Right cardiac atrium (tissue), 5 donors: ENCODE measurements around the gene IGFBPL1. TPM values are rescaled to one million over a fixed set of nuclear protein-coding genes. Genes with fewer than 3 reads are reported as not detected.
"Not testable (repeated sequence)": the region's sequence is repeated elsewhere in the genome, so short reads cannot be mapped to it uniquely, and the experiment has no call there.

Experiments used
- ATAC-seq, 2 donors: fragments of 200-7000 bp; cut with Tn5 transposase; one replicate each; pipeline versions ENCODE4 v1.8.0 to v1.9.1; 2020; ENCODE audit warnings: moderate library complexity in 2 of 2, mild to moderate bottlenecking in 1 of 2
- DNase-seq, 3 donors: peaks; one replicate each; pipeline ENCODE4 v3.0.0-alpha.2; 2020
- H3K27ac ChIP-seq: one replicate; pipeline ENCODE4 v1.5.1; 2013; ENCODE audit warnings: mild to moderate bottlenecking, low read length, control low read depth, moderate library complexity
- H3K27me3 ChIP-seq: one replicate; pipeline ENCODE4 v1.6.1; 2013; ENCODE audit not compliant: control insufficient read depth, insufficient read depth
- H3K4me1 ChIP-seq: one replicate; pipeline ENCODE4 v1.6.1; 2013; ENCODE audit warnings: low read length; ENCODE audit not compliant: control insufficient read depth, insufficient read depth
- H3K4me3 ChIP-seq: one replicate; pipeline ENCODE4 v1.5.1; 2013; ENCODE audit warnings: low read length, control low read depth
- H3K9me3 ChIP-seq: one replicate; pipeline ENCODE4 v1.6.1; 2013; ENCODE audit warnings: low read length; ENCODE audit not compliant: control insufficient read depth
- WGBS: extraction: QIAGEN DNeasy Blood & Tissue Kit; methylation state at CpG from one replicate; pipeline ENCODE4 v1.1.7; 2013; 5-methylcytosine and 5-hydroxymethylcytosine counted together
- intact Hi-C, 4 donors: fragments of 100-400 bp; cut with DNase I; formaldehyde crosslinking; loops; one replicate each; pipeline versions ENCODE4 v1.11.0 to v1.14.0; 2022 to 2023
- polyA plus RNA-seq: library from polyadenylated mRNA; stranded (reverse); fragments of 200-250 nt; gene quantifications from one replicate; pipeline ENCODE4 v1.2.3, GENCODE V29; 2013
- total RNA-seq, 4 donors: library from RNA; stranded (reverse); fragmentation: NEBNext Ultra II Directional; extraction: Animal tissue kit (Norgen Biotek cat#: 25700); gene quantifications; one replicate each; pipeline ENCODE4 v1.2.1, GENCODE V29; 2021
- donor health status: healthy with polysubstance abuse.
- donor health status: DM: no; HTN: yes; CAD: no.
- donor health status: DM: no; HTN: no; CAD: no.
- donor health status: DM: no; HTN: yes; CAD: no; lungs with severe emphysema.
- donor health status: DM: yes; HTN: yes; CAD: no.

Gene IGFBPL1
- total and polyA plus RNA-seq, 5 donors, result 0.25 to 5.0 (median 0.65) TPM

DNA sequence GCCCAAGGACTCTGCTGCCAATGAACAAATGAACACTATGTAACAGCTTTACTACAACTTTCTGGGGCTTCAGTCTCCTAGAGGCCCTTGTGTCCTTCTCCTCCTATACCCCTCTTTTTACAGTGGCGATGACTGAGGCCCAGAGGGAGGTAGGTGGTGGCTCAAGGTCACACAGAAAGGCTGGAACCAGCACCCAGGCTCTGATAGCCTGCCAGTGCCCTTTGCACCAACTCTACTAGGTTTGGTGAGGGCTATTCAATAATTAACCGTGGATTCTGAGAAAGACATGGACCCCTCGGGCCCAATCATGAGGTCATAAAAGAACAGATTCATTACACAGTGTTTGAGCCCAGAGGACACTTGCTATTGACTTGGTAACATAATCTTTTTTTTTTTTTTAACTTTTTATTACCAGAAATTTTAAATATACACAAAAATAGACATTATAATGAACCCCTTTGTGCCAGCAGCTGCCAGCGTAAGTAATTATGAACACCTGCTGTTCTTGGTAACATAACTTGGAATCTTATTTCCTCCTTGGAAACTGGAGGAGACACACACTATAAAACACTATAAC lies 37.8 kb downstream of the IGFBPL1 start:
- intact Hi-C loops, result no loop called here
- DNase-seq, result no peak
- Histone ChIP-seq H3K9me3 (peaks cover 3% of the 10 kb centered on the region), H3K4me3 (no peak overlapping the region), H3K27ac (no peak overlapping the region), H3K4me1 (no peaks in the 10 kb centered on the region), H3K27me3 (no peaks in the 10 kb centered on the region)
- no peak for ATAC-seq
- WGBS, result 91% methylated on average over 4 of the region's 4 CpGs

DNA sequence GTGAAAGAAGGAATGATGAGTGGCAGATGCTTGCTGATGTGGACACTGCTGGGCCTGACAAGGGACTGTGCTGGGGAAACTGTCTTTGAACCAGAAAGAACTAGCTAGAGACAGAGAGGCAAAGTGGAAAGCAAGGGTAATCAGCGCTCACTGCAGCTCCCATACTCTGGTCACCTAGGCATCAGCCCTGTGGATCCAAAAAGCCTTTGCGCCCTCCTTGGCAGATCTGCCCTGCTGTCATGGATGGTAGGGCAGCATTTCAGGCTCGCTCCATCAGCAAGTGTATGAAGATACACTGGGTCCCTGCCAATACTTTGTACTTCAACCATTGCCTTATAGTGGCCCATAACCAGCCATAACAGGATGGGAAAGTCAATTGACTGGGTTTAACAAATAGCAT lies 38.4 kb downstream of the IGFBPL1 start:
- no peaks in the 10 kb centered on the region for H3K4me1 ChIP-seq
- no peak for ATAC-seq
- over 99% methylated on average over 3 of the region's 3 CpGs for WGBS

DNA sequence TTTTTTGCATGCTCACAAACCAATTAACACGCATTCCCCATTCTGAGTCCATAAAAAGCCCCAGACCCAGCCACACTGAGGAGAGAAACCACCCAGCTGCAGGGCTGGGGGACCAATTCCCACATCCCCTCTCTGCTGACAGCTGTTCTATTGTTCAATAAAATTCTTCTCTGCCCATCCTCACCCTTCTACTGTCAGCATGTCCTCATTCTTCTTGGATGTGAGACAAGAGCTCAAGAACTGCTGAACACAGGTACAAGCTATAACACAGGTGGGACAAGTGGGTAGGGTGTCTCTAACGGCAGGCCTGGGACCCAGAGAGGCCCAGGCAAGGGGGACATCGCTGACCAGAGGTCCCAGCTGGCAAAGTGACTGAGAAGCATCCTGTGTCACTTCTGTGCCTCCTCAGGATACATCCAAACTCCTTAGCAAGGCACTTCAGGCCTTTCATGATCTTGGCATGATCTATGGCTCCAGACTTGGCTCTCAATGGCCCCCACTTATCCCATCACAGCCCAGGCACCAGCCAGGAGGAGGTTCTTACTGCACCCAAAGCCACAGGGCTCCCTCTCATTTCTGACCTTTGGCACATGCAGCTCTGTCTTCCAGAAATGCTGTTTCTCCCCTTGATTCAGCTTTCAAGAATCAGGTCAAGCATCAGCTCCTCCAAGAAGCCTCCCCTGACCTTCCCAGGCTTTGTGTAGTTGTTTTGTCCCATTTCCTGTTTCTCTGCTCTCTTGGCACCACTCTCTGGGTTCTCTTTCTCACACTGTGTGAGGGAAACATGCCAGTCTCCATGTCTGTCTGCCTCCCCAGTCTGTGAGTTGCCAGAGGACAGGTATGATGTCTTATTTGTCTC lies 39.0 kb downstream of the IGFBPL1 start:
- no peak overlapping the region for H3K4me3 ChIP-seq
- DNase-seq (no peak), ATAC-seq (no peak)
- 79% methylated on average over 3 of the region's 3 CpGs for WGBS
- H3K9me3 ChIP-seq, result peaks cover 3% of the 10 kb centered on the region
- intact Hi-C loops, result no loop called here
- H3K4me1 ChIP-seq, result no peaks in the 10 kb centered on the region
- H3K27ac ChIP-seq, result no peak overlapping the region
- no peaks in the 10 kb centered on the region for H3K27me3 ChIP-seq

More for the DNA sequence above, 38.4 kb downstream of the IGFBPL1 start:
- Histone ChIP-seq H3K27ac (no peak overlapping the region), H3K27me3 (no peaks in the 10 kb centered on the region), H3K9me3 (peaks cover 3% of the 10 kb centered on the region), H3K4me3 (no peak overlapping the region)
- intact Hi-C loops, result no loop called here
- DNase-seq, result no peak

DNA sequence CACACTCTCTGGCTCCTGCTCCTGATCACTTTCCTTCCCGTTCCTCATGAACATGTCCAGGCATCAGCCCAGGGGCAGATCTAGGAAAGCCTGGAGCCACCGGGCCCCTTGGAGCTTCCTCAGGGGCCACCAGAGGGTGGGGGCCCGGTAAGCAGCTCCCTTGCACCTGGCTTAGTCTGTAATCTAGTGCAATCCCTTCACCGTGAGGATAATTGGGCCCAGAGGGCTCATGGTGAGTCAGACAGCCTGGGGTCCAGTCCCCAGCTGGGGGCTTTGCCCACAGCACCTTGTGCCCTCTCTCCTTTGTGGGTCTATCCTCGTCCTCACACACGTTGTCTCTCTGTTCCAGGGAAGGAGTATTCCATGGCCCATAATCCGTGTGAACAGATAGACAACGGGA lies 42.1 kb downstream of the IGFBPL1 start:
- intact Hi-C loops, result no loop called here
- Histone ChIP-seq H3K27ac (no peak overlapping the region), H3K4me3 (no peak overlapping the region), H3K9me3 (peaks cover 3% of the 10 kb centered on the region), H3K27me3 (no peaks in the 10 kb centered on the region), H3K4me1 (no peaks in the 10 kb centered on the region)
- DNase-seq (no peak), ATAC-seq (no peak)
- 84% methylated on average over 8 of the region's 8 CpGs for WGBS

DNA sequence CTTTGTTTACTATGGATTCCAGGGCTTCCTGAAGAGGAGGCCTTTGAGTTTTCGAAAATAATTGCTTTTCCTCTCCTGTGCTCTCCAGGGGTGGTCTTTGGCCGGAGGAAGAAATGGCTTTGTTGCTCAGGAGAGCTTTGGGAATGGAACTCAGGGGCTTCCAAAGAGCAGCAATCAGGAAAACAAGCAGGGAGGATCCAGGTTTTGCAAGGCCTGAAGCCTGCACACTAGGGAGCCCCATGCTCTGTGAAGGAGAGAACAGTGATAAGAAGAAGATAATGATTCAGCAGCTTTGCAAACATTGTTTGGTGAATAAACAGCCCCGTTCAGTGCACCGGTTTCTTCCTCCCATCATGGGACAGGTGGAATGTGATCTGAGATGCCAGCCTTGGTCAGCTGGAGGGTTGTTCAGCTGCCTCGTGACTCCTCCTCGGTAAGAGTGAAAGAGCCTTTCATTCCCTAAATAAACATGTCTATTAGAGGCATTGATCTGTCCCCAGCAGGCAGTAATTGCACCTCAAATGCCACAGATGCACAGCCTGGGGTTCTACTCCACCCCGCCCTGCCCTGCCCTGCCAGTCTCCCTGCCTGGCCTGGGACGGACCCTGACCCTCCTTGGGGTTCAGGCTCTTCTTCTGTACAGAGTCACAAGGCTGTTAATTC lies 43.3 kb downstream of the IGFBPL1 start:
- Histone ChIP-seq H3K27me3 (no peaks in the 10 kb centered on the region), H3K27ac (peak overlapping the region; percentile 7), H3K4me3 (no peak overlapping the region), H3K9me3 (peaks cover 3% of the 10 kb centered on the region), H3K4me1 (no peaks in the 10 kb centered on the region)
- ATAC-seq (peak in 1 of 2 donors; percentile 14), DNase-seq (no peak)
- intact Hi-C loops, result no loop called here
- WGBS, result 58% methylated on average over 8 of the region's 8 CpGs

DNA sequence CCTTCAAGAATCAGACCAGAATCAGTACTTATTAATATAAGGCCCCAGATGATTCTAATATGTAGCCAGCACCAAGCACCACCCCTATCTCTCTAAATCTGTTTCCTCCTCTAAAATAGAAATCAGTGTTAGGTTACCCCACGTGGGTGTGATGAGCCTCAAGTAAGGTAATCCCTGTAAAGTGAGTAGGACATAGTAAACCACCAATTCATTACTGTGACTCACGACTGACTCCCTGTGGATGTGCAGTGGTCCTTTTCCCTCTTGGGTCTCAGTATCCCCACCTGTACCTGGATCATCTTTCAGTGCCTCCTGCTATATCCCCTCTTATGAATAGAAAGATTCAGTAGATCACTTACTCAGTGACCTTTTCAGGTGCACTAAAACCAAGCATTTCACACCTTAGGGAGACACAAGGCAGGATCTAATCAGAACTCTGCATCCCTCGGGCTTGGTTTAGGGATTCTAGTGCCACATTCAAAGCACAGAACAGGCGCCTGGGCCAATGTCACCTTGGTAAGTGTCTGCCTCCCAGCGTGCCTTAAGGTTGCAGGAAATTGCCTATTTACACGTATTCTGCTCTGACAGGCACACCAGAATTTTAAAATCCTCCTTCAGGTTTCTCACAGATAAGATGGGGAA lies 43.9 kb downstream of the IGFBPL1 start:
- intact Hi-C loops, result no loop called here
- H3K9me3 ChIP-seq, result no peaks in the 10 kb centered on the region
- no peaks in the 10 kb centered on the region for H3K27me3 ChIP-seq
- ATAC-seq (no peak), DNase-seq (no peak)
- no peaks in the 10 kb centered on the region for H3K4me1 ChIP-seq
- H3K4me3 ChIP-seq, result no peak overlapping the region
- H3K27ac ChIP-seq, result no peak overlapping the region
- WGBS, result 65% methylated on average over 6 of the region's 6 CpGs

DNA sequence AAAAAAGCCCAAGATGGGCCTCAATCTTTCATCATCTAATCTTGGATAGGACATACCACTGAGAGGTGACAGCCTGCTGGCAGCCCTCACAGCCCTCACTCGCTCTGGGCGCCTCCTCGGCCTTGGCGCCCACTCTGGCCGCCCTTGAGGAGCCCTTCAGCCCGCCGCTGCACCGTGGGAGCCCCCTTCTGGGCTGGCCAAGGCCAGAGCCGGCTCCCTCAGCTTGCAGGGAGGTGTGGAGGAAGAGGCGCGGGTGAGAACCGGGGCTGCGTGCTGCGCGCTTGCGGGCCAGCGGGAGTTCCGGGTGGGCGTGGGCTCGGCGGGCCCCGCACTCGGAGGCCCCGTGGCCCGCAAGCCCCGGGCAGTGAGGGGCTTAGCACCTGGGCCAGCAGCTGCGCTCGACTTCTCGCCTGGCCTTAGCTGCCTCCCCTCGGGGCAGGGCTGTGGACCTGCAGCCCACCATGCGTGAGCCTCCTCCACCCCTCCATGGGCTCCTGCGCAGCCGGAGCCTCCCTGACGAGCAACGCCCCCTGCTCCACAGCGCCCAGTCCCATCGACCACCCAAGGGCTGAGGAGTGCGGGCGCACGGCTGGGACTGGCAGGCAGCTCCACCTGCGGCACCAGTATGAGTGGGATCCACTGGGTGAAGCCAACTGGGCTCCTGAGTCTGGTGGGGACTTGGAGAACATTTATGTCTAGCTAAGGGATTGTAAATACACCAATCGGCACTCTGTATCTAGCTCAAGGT lies 46.7 kb downstream of the IGFBPL1 start:
- DNase-seq, ATAC-seq, H3K4me1 ChIP-seq, H3K27ac ChIP-seq, H3K27me3 ChIP-seq, H3K4me3 ChIP-seq, H3K9me3 ChIP-seq, intact Hi-C loops: not testable (repeated sequence)
- 95% methylated on average over 42 of the region's 42 CpGs for WGBS

DNA sequence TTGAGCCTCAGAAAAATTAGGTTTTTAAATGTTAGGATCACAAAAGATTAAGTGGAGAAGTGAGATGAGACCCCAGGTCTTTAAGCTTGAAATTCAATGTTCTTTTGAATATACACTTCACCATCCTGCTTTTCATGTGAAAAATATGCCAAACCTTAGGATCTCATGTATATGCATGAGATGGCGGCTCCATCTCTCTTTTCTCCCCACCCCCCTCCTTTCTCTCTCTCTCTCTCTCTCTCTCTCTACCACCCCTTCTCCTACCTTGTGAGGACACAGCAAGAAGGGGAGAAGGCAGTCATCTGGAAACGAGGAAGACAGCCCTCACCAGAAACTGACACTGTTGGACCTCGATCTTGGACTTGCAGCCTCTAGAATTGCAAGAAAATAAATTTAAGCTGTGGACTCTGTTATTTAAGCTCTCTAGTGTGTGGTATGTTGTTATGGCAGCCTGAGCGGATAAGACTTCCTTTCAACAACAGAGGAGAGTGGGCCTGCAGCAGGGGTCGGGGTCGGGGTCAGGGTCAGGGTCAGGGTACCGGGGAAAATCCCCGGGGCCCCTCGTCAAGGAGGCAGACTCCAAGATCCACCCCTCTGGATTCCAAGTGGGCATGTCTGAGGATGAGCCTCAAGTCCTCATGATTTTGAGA lies 48.1 kb downstream of the IGFBPL1 start:
- DNase-seq (no peak), ATAC-seq (peak in 1 of 2 donors; percentile 15)
- 54% methylated on average over 9 of the region's 9 CpGs for WGBS
- Histone ChIP-seq H3K27ac (no peak overlapping the region), H3K27me3 (no peaks in the 10 kb centered on the region), H3K4me1 (no peaks in the 10 kb centered on the region), H3K4me3 (no peak overlapping the region), H3K9me3 (no peaks in the 10 kb centered on the region)
- intact Hi-C loops, result no loop called here

DNA sequence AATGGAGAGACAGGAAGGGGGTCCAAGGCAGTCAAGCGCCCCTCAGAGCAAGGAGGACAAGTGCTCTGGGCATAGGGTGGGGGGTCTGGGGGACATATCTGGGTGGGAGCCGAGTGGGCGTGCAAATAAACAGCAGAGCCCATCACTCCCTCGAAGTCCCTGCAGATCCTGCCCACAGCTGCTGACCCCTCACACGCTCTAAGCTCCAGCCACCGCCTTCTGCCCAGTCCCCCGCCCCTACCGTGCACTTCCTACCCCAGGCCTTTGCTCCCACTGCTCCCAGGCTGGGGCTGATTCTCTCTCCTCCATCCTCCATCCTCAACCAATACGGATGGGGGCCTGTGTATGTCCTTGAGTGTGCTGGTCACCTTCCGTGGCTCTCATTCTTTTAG lies 48.7 kb downstream of the IGFBPL1 start:
- no peak overlapping the region for H3K27ac ChIP-seq
- peak in 1 of 2 donors; percentile 26 for ATAC-seq
- intact Hi-C loops, result no loop called here

DNA sequence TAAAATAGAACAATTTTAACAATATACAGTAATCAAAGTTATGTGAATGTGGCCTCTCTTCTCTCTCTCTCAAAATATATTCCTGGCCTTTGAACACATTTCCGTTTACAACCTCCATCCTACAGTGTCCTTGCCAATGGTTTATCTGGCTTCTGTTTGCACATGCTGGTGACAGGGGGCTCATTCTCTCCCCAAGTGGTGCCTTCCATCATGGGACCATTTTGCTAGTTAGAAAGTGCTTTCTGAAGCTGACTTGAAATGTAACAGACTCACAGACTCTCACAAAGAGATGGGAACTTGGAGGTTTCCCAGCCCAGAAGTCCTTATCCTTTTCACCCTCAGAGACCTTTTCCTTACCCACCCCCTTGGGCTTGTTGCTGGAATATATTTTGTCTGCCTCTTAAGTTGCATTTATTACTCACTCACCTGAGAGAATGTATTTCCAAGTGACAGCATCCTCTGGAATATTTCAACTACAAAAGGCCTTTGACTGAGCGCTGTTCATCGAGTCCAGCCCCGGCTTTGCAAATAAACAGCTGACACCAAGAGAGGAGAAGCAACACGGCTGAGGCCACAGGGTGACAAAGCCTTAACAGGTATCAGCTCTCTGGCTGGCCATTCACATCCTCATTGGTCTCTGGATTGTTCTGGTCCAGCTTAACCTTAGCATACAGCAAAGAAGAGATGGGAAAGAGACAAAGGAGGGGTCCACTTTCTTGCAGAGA lies 49.2 kb downstream of the IGFBPL1 start:
- Histone ChIP-seq H3K4me1 (no peaks in the 10 kb centered on the region), H3K27ac (no peak overlapping the region), H3K9me3 (no peaks in the 10 kb centered on the region), H3K4me3 (no peak overlapping the region), H3K27me3 (no peaks in the 10 kb centered on the region)
- DNase-seq, result no peak
- no peak for ATAC-seq
- intact Hi-C loops, result no loop called here
- WGBS, result 65% methylated on average over 5 of the region's 5 CpGs

More for the DNA sequence above, 48.7 kb downstream of the IGFBPL1 start:
- H3K27me3 ChIP-seq, result no peaks in the 10 kb centered on the region
- 79% methylated on average over 10 of the region's 10 CpGs for WGBS
- no peak for DNase-seq
- no peak overlapping the region for H3K4me3 ChIP-seq
- H3K4me1 ChIP-seq, result no peaks in the 10 kb centered on the region
- no peaks in the 10 kb centered on the region for H3K9me3 ChIP-seq
